ENCODE data around the gene UQCC5.

The UQCC5 gene

GRCh38 chr3:52515192-52515591 is 21.2 kb upstream of the UQCC5 start:
- Histone ChIP-seq H3K4me3 (replicated peaks; ENCODE audit: insufficient read depth, low read length) (no peak overlapping the region), H3K27me3 (ENCODE audit: insufficient read depth, poor library complexity, severe bottlenecking) (no peaks in the 10 kb centered on the region), H3K27ac (replicated peaks) (no peak overlapping the region)
- no peak for DNase-seq (ENCODE audit: low read depth in 1 of 2, low spot score in 1 of 2)
- no peak for TF ChIP-seq CTCF (IDR thresholded peaks at IDR 0.05; ENCODE audit: insufficient read depth, low read length)

GRCh38 chr3:52516509-52517195 is 19.8 kb upstream of the UQCC5 start:
- TF ChIP-seq SPI1 (IDR thresholded peaks at IDR 0.05; ENCODE audit: borderline replicate concordance, low read depth) (no peak), CTCF (IDR thresholded peaks at IDR 0.05; ENCODE audit: insufficient read depth, low read length) (no peak), POLR2AphosphoS5 (IDR thresholded peaks at IDR 0.05; ENCODE audit: low read depth) (no peak), REST (IDR thresholded peaks at IDR 0.05; ENCODE audit: insufficient replicate concordance, low read depth) (no peak), GABPA (IDR thresholded peaks at IDR 0.05; ENCODE audit: low read depth) (no peak)
- no peak overlapping the region for H3K27ac ChIP-seq (replicated peaks)
- H3K4me3 ChIP-seq (replicated peaks; ENCODE audit: insufficient read depth, low read length), result no peak overlapping the region
- no peaks in the 10 kb centered on the region for H3K27me3 ChIP-seq (ENCODE audit: insufficient read depth, poor library complexity, severe bottlenecking)
- DNase-seq (ENCODE audit: low read depth in 1 of 2, low spot score in 1 of 2), result no peak

GRCh38 chr3:52517796-52518722 is 18.3 kb upstream of the UQCC5 start:
- Histone ChIP-seq H3K27me3 (ENCODE audit: insufficient read depth, poor library complexity, severe bottlenecking) (no peaks in the 10 kb centered on the region), H3K4me3 (replicated peaks; ENCODE audit: insufficient read depth, low read length) (no peak overlapping the region), H3K27ac (replicated peaks) (no peak overlapping the region)
- DNase-seq (ENCODE audit: low read depth in 1 of 2, low spot score in 1 of 2), result no peak
- no peak for TF ChIP-seq GABPA (IDR thresholded peaks at IDR 0.05; ENCODE audit: low read depth)

GRCh38 chr3:52518723-52519444 is 17.5 kb upstream of the UQCC5 start:
- no peak for DNase-seq (ENCODE audit: low read depth in 1 of 2, low spot score in 1 of 2)
- TF ChIP-seq GABPA (IDR thresholded peaks at IDR 0.05; ENCODE audit: low read depth), result no peak
- TF ChIP-seq SPI1 (IDR thresholded peaks at IDR 0.05; ENCODE audit: borderline replicate concordance, low read depth), result no peak
- TF ChIP-seq CTCF (IDR thresholded peaks at IDR 0.05; ENCODE audit: insufficient read depth, low read length), result no peak
- no peak for TF ChIP-seq POLR2AphosphoS5 (IDR thresholded peaks at IDR 0.05; ENCODE audit: low read depth)
- no peak for TF ChIP-seq REST (IDR thresholded peaks at IDR 0.05; ENCODE audit: insufficient replicate concordance, low read depth)
- H3K27ac ChIP-seq (replicated peaks), result no peak overlapping the region
- H3K27me3 ChIP-seq (ENCODE audit: insufficient read depth, poor library complexity, severe bottlenecking), result no peaks in the 10 kb centered on the region
- no peak overlapping the region for H3K4me3 ChIP-seq (replicated peaks; ENCODE audit: insufficient read depth, low read length)

Data from HL-60 (cell line).